ENCODE measurements around the gene BSX. TPM values are rescaled to one million over a fixed set of nuclear protein-coding genes. Genes with fewer than 3 reads are reported as not detected.

The BSX gene
- total RNA-seq, 1 experiment from 2014 or later: not detected

GRCh38 chr11:122983438-122984185 lies 2.0 kb upstream of the BSX start:
- ChIA-PET POLR2A (ENCODE audit: low non-redundant PET) (no interaction called here), CTCF (no interaction called here)
- H3K36me3 ChIP-seq (ENCODE audit: insufficient read depth, low read length, poor library complexity, severe bottlenecking): no peaks in the 10 kb centered on the region
- no peak overlapping the region for H3K27ac ChIP-seq (ENCODE audit: low read depth, low read length, poor library complexity, severe bottlenecking)
- H3K9me3 ChIP-seq (ENCODE audit: low read depth, low read length, poor library complexity, severe bottlenecking): no peaks in the 10 kb centered on the region
- H3K4me3 ChIP-seq (ENCODE audit: low read depth, low read length, poor library complexity, severe bottlenecking): peak overlapping the region; percentile 34
- BruUV-seq (replicated peaks): no TSS peak
- peaks cover 98% of the 10 kb centered on the region for H3K27me3 ChIP-seq (replicated peaks; ENCODE audit: insufficient read depth, low read depth, low read length, poor library complexity)
- no peak for TF ChIP-seq CTCF (conservative IDR thresholded peaks at IDR 0.05; ENCODE audit: low read depth, low read length)
- TF ChIP-seq EZH2 (IDR thresholded peaks at IDR 0.05; ENCODE audit: borderline replicate concordance, low read depth, low read length, poor library complexity, severe bottlenecking): no peak
- H3K4me1 ChIP-seq (ENCODE audit: insufficient read depth, low read length, poor library complexity, severe bottlenecking): no peaks in the 10 kb centered on the region
- no peak for DNase-seq (ENCODE audit: low spot score)
- intact Hi-C loops (cut with micrococcal nuclease; ENCODE audit: unreplicated experiment): no loop called here

- H3K27ac ChIP-seq (ENCODE audit: low read depth, low read length, poor library complexity, severe bottlenecking): no peak overlapping the region
- ChIA-PET POLR2A (ENCODE audit: low non-redundant PET) (no interaction called here), CTCF (no interaction called here)
- intact Hi-C loops (cut with micrococcal nuclease; ENCODE audit: unreplicated experiment): no loop called here
- H3K27me3 ChIP-seq (replicated peaks; ENCODE audit: insufficient read depth, low read depth, low read length, poor library complexity): peaks cover 99% of the 10 kb centered on the region
- TF ChIP-seq EZH2 (IDR thresholded peaks at IDR 0.05; ENCODE audit: borderline replicate concordance, low read depth, low read length, poor library complexity, severe bottlenecking) (peak; percentile 76), CTCF (conservative IDR thresholded peaks at IDR 0.05; ENCODE audit: low read depth, low read length) (no peak)
- BruUV-seq (replicated peaks): no TSS peak
- no peaks in the 10 kb centered on the region for H3K9me3 ChIP-seq (ENCODE audit: low read depth, low read length, poor library complexity, severe bottlenecking)
- H3K4me1 ChIP-seq (ENCODE audit: insufficient read depth, low read length, poor library complexity, severe bottlenecking): no peaks in the 10 kb centered on the region
- DNase-seq (ENCODE audit: low spot score): no peak
- no peaks in the 10 kb centered on the region for H3K36me3 ChIP-seq (ENCODE audit: insufficient read depth, low read length, poor library complexity, severe bottlenecking)
- no peak overlapping the region for H3K4me3 ChIP-seq (ENCODE audit: low read depth, low read length, poor library complexity, severe bottlenecking)
These were observed 1.6 kb downstream of the BSX start for GRCh38 chr11:122979815-122980595.

GRCh38 chr11:122979103-122979814 lies 2.4 kb downstream of the BSX start:
- CTCF ChIA-PET: no interaction called here

More at GRCh38 chr11:122979103-122979814, 2.4 kb downstream of the BSX start:
- TF ChIP-seq EZH2 (IDR thresholded peaks at IDR 0.05; ENCODE audit: borderline replicate concordance, low read depth, low read length, poor library complexity, severe bottlenecking) (peak; percentile 76), CTCF (conservative IDR thresholded peaks at IDR 0.05; ENCODE audit: low read depth, low read length) (no peak)
- intact Hi-C loops (cut with micrococcal nuclease; ENCODE audit: unreplicated experiment): no loop called here
- BruUV-seq (replicated peaks): no TSS peak
- POLR2A ChIA-PET (ENCODE audit: low non-redundant PET): no interaction called here
- H3K36me3 ChIP-seq (ENCODE audit: insufficient read depth, low read length, poor library complexity, severe bottlenecking): no peaks in the 10 kb centered on the region
- H3K27me3 ChIP-seq (replicated peaks; ENCODE audit: insufficient read depth, low read depth, low read length, poor library complexity): peaks cover 99% of the 10 kb centered on the region
- no peaks in the 10 kb centered on the region for H3K9me3 ChIP-seq (ENCODE audit: low read depth, low read length, poor library complexity, severe bottlenecking)
- no peak overlapping the region for H3K27ac ChIP-seq (ENCODE audit: low read depth, low read length, poor library complexity, severe bottlenecking)
- no peaks in the 10 kb centered on the region for H3K4me1 ChIP-seq (ENCODE audit: insufficient read depth, low read length, poor library complexity, severe bottlenecking)
- no peak for DNase-seq (ENCODE audit: low spot score)
- H3K4me3 ChIP-seq (ENCODE audit: low read depth, low read length, poor library complexity, severe bottlenecking): no peak overlapping the region
